GM19324 (cell line): ENCODE results near the gene ROR2.
"Not testable (repeated sequence)": the region's sequence is repeated elsewhere in the genome, so short reads cannot be mapped to it uniquely, and the experiment has no call there.

ENCODE experiments used
- ATAC-seq: cut with Tn5 transposase; IDR thresholded peaks from one replicate; pipeline ENCODE4 v1.9.1; 2021; ENCODE audit warnings: mild to moderate bottlenecking, moderate library complexity; ENCODE audit not compliant: unreplicated experiment, low FRiP score

The ROR2 gene

DNA sequence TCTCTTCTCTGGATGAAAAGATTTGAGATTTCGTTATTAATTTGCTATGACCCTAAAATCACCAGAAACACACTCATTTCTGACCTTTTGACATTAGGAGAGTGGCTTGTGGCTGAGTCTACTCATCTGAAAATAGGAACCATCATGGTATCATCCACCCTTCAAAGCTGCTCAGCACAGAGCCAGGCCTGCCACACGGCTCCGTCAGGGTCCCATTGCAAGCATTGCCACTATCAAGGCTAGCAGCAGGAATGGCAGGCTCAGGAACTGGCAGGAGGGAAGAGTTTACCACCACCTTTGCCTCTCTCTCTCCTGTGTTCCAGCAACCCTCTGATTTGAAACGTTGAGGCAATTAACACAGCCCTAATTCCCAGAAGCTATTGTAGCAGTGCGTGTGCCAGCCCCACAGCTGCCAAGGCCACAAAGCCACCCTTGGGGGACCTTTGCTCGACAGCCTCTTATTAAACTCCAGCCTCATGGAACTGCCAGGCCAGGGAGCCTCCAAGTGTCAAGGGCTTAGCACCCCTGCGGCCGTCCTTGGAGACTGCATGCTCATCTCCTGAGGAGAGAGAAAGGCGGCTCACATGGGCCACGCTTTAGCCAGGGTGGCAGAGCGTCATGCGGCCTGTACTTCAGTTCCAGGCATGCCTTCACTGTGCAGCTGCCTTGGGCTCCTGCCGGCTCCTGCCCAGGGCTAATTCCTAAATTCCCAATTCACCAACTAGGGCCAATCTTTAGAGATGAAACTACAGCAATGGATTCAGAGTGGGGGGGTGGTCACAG, 145.9 kb downstream of the ROR2 start:
- no peak for ATAC-seq

DNA sequence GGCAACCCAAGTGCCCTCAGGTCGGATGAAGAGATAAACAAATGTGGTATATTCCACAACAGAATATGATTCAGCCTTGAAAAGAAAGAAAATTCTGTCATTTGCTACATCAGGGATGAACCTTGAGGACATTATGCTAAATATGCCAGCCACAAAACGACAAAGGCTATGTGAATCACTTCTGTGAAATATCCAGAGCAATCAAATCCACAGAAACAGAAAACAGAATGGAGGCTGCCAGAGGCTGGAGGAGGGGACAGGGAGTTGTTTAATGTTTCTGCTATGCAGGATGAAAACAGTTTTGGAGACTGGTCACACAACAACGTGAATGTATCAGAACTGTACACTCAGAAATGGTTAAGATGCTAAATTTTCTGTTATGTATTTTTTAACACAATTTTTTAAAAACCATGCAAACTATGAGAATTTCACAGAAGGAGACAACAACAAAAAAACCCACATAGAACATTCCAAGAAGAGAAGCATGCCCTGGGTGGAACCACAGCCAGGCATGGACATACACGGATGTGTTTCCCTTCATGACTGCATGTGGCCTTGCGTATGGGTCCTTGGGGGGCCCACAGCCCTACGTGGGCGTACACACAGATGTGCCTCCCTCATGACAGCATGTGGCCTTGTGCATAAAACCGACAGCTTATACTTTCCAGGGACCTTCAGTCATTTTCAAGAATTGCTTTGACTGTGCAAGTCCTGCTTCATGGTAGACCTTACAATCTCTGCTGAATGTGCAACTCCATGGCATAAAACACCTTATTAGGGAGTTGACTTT, 146.7 kb downstream of the ROR2 start:
- no peak for ATAC-seq

DNA sequence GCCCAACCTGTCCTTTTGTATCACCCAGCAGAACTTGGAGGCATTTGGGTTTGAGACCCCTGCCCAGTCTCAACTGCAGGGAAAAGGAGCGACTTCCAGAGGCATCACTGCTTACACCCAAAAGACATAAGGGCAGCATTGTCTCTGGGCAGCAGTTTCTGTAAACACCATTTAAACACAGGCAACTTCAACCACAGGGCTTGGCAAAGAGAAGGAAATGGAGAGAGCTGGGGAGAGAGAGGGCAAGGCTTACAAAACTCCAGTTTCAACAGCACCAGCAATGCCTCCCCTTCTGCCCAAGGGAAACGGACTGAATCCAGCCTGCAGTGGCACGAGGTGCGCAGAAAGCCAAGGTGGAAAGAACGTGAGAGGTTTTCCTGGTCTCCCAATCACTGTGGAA, 147.6 kb downstream of the ROR2 start:
- ATAC-seq = no peak

DNA sequence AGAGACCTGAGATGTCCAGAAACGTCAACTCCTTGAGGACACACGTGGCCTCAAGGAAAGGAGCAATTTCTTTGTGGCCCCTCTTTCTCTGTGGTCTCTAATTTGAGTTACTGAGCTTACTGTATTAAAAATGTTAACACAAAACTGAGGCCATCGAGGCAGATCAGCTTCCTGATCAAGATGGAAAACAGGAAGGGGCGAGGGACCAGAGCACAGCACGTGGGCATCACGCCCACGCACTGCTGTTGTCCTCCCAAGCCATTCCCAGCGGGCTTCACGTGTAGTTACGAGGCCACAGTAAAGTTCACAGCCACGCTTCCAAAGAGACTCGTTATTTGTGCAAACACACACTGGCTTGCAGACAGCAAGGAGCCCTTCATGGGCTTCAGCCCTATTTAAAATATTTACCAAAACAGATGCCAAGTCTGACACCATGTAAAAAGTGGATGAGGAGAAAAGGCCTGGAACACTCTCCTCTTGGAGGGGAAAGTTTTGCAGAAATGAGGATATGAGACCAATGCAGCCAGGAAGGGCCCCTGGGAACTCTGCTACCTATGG, 149.5 kb downstream of the ROR2 start:
- no peak for ATAC-seq

DNA sequence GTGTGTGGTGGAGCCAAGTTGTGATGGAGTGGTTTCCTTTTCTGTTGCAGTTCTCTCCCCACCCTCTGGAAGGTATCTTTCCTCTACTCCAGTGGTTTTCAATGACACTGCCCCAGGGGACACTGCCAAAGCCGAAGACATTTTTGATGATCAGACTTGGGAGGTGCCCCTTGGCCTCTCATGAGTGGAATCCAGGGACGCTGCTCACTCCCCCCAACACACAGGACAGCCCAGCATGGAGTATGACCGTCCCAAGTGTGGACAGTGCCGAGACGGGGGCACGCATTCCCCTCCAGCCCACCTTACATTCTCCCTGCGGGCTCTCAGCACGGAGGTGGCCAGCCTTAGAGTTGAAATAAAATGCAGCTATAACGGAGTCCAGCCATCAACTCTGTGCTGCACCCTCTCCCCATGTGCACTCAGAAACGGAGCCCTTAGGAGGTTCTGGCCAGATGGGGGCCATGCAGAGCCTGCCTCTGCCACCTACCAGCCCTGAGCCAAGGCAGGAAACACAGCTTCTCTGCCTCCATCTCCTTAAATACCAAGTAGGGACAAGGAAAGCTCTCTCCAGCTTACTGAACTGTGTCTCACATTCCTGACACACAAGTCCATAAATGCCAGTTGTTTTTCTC, 150.8 kb downstream of the ROR2 start:
- no peak for ATAC-seq

DNA sequence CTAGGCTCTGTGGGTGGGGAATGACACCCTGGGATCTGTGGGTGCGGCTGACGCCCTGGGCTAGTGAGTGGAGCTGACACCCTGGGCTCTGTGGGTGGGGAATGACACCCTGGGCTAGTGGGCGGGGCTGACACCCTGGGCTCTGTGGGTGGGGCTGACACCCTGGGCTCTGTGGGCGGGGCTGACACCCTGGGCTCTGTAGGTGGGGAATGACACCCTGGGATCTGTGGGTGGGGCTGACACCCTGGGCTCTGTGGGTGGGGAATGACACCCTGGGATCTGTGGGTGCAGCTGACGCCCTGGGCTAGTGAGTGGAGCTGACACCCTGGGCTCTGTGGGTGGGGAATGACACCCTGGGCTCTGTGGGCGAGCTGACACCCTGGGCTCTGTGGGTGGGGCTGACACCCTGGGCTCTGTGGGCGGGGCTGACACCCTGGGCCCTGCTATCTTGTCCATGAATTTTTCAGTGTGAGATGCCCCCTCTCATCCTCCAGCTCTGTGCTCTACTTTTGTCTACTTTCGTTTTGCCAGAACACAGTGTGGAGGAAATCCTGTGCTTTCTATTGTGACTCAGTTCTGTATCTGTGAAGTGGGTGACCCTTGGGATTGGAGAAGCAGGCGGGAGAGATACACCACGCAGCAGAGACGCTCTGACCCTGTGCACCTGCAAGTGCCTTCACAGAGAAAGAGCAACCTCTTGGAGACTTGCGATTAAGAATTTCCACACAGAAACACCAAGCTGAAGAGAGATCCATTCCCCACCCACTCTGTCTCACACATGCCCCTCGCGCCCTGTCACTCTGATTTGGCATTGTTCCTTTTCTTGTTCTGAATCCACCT, 151.5 kb downstream of the ROR2 start:
- ATAC-seq = not testable (repeated sequence)

DNA sequence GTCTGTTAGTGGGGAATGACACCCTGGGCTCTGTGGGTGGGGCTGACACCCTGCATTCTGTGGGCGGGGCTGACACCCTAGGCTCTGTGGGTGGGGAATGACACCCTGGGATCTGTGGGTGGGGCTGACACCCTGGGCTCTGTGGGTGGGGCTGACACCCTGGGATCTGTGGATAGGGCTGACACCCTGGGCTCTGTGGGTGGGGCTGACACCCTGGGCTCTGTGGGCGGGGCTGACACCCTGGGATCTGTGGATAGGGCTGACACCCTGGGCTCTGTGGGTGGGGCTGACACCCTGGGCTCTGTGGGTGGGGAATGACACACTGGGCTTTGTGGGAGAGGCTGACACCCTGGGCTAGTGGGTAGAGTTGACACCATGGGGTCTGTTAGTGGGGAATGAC, 152.5 kb downstream of the ROR2 start:
- not testable (repeated sequence) for ATAC-seq

DNA sequence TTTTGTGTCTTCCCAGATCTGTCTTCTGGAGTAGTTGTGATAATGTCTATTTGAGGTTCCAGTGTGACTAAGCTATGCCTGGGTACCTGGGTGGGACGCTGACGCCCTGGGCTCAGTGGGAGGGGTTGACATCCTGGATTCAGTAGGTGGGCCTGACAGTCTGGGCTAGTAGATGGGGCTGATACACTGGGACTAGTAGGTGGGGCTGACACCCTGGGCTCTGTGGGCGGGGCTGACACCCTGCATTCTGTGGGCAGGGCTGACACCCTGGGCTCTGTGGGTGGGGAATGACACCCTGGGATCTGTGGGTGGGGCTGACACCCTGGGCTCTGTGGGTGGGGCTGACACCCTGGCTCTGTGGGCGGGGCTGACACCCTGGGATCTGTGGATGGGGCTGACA, 153.5 kb downstream of the ROR2 start:
- not testable (repeated sequence) for ATAC-seq

DNA sequence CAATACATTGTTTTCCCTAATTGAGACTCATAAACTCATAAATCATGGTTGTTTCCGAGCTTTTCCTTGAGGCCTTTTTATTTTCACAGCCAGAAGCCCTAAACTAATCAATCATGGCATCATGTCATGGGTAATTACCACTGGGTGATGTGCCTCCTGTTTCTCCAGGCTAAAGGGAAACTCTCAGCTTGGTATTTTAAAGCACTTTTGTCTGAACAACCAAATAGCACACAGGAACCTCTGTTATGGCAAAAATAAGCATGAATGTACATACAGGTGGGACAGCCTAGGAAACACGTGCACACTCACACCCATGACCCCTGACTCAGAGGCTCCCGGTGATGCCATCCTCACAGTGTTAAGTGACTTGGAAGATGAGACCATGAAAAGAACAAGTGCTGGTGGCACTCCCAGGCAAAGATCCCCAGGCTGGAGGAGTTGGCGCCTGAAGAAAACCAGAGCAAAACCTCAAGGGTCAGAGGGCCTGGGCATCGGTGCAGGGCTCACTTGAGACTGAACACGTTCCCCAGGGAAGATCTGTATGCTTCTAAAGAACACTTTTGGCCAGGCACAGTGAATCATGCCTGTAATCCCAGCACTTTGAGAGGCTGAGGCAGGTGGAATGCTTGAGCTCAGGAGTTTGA, 154.3 kb downstream of the ROR2 start:
- no peak for ATAC-seq

DNA sequence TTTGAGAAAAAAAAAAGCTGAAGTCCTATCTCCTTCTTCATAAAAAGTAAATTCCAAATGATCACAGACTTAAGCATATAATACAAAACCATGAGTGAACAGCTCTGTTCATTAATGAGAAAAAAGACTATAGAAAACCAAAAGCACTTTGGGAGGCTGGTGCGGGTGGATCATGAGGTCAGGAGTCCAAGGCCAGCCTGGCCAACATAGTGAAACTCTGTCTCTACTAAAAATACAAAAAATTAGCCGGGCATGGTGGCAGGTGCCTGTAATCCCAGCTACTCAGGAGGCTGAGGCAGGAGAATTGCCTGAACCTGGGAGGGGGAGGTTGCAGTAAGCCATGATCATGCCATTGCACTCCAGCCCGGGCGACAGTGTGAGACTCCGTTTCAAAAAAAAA, 156.7 kb downstream of the ROR2 start:
- ATAC-seq = not testable (repeated sequence)

DNA sequence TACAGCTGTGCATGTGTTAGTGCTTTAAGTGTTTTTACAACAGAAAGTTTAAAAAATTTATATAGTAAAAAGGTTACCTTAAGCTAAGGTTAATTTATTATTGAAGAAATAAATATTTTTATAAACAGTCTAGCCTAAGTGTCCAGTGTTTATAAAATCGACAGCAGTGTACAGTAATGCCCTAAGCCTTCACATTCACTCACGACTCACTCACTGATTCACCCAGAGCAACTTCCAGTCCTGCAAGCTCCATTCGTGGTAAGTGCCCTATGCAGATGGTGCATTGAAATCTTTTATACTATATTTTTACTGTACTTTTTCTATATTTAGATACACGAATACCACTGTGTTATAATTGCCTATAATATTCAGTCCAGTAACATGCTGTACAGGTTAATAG, 159.1 kb downstream of the ROR2 start:
- ATAC-seq = no peak

DNA sequence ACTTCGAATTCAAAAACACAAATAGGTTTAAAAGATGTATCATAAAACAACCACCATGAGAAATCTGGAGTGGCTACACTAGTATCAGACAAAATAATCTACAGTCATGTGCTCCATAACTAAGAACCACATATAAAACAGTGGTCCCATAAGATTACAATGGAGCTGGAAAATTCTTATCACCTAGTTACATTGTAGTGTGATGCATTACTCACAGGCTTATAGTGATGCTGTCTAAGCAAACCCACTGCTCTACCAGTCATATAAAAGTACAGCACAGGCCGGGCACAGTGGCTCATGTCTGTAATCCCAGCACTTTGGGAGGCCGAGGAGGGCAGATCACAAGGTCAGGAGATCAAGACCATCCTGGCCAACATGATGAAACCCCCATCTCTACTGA, 160.1 kb downstream of the ROR2 start:
- no peak for ATAC-seq

DNA sequence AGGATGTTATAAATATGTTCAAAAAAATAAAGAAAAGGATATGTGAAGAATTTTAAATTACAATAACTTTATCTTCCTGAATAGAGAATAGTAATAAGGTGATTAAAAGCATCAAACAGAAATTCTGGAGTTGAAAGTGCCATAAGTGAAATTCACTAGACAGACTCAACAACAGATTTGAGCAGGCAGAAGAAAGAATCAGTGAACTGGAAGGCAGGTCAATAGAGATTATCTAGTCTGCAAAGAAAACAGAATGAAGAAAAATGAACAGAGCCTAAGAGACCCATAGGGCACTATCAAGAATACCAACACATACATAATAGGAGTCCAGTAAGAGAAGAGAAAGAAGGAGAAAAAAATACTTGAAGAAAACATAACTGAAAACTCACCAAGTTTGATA, 162.1 kb downstream of the ROR2 start:
- ATAC-seq = no peak

DNA sequence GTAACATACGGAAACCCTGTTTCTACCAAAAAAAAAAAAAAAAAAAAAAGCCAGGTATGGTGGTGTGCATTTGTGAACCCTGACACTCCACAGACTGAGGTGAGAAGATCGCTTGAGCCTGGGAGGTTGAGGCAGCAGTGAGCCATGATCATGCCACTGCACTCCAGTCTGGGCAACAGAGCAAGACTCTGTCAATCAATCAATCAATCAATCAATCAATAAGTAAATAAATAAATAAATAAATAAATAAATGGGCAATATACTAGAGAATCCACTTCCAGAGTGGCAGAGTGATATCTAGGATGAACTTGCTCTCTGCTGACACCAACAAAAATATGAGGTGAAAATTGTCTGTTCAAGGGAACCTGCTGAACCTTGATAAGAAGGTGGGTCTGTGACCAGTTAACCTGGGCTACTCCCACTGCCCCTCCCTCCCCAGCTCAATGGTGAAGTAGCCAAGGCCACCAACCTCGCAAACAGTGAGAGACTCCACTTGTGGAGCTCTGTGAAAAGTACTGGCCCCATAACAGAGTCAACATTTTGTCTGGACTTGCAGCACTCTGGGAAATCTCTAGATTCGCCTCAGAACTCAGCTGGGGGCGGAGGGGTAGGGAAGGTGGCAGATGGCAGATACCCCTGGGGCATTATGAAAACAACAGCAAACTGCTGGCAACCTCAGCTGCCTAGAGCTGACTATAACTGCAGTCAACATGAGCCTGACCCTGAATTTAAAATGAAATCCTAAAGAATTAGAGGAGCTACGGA, 163.7 kb downstream of the ROR2 start:
- ATAC-seq = no peak

DNA sequence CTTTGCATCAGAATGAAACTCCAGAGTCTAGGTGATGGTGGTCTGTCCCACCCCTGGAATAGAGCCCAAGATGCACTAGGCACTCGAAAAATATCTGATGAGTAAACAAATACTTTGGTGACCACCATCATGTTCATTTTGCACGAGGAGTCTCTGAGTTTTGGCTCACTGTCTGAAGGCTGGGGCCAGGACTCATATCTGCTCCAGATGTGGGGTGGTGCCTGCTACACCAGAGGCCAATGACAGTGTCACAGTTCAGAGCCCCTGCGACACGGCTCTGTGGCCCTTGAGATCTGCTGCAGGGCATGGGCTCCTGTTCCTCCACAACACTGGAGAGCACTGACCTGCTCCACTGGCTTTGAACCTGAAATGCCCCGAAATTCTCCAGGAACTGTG, 164.6 kb downstream of the ROR2 start:
- no peak for ATAC-seq

DNA sequence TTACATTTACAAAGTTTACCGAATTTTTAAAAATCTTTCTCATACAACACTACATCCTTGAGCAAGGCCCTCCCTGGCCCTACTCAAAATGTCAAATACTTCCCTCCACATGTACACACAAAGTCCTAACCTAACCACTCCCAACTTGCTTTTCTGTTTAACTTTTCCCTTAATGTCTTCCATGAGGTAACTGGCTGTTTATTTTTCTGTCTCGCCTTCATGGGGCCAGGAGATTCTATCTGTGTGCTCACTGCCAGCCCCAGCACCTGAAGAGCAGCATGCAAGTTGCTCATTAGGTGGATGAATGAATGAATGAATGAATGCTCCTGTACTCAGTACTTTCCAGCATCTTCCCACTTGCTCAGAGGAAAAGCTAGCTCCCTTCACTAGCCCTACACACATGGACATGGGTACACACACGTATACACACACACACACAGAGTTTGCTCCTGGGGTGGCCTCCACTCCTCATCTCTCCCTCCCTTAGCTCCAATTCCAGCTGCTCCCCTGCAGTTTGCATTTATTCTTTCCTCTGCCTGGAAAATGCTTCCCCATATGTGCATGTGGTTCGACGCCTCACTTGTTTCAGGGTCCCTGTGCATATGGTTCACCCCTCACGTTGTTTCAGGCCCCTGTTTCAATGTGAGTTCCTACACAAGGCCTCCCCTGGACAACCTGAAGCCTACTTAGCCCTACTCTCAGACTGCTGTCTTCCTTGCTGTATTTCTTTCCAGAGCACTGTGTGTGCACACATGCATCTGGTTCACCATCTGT, 165.2 kb downstream of the ROR2 start:
- ATAC-seq = no peak

DNA sequence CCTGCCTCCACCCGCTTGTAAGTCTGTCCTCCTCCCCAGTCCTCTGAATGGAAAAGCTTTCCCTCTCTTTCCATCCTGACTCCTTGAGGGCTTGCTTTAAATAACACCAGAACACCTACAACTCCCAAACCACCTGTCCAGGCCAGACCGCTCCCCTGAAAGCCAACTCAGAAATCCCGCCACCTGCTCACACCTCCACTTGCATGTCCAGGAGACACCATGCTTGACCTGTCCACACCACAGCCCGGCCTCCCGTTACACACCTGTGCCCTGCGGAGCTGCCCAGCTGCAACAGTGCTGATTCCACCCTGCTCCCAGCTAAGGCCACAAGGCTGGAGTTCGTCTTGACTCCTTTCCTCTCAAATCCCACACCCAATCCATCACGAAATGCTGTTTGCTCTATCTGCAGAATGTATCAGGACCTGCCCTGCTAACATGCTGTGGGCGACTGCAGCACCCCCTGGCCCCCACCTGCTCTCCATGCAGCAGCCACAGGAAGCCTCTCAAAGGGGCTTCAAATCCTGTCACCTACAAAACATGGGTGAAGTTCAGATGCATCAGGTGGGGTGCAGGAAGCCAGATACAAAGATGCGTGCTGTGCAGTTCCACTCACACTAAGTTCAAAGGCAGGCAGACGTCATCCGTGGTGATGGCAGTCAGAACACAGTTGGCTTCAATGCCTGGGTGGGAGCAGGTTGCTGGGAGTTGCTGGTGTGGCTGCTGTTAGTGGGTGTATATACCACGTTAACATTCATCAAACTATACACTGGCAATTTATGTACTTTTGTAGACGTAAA, 166.0 kb downstream of the ROR2 start:
- ATAC-seq = no peak

DNA sequence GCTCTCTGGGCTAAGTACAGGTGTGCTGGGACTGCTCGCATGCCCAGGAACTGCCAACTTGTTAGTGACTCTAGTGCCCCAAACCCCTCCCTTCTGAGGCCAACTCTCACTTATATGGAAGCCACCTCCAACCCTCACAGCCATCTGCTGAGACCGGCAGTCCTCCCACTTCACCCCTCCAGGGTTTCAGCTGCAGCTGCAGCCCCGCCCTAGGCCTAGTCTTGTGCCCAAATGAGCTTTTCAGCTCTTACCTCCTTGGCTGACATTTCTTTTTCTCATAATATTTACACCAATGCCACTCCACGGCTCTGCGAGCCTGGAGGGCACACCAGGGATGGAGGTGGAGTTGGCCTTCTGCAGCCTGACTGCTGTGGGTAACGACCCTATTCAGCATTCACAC, 166.6 kb downstream of the ROR2 start:
- ATAC-seq = no peak
